HepG2 (cell line): ENCODE measurements around the gene EZH2. TPM values are rescaled to one million over a fixed set of nuclear protein-coding genes. Genes with fewer than 3 reads are reported as not detected.
A peak's percentile ranks its signal among the peaks of the same experiment; 100 is the strongest.

Experiments used
- ATAC-seq: fragments of 200-7000 bp; cut with Tn5 transposase; 3 replicates; pipeline ENCODE4 v1.9.1; 2020; ENCODE audit warnings: mild to moderate bottlenecking, moderate library complexity
- BruUV-seq: library from RNA; stranded (reverse); fragments of 400-500 nt; replicated peaks from 2 replicates; lab custom pipeline; 2021; lab: Mats Ljungman, UMichigan
- CTCF ChIA-PET: fragments of 300-600 bp; formaldehyde crosslinking; extraction: SDS; loops from one replicate; lab custom pipeline; 2021; ENCODE audit warnings: low total read pairs, inconsistent platforms, low intra/inter-chr PET ratio; lab: Yijun Ruan, JAX
- POLR2A ChIA-PET: fragments of 350-600 bp; sonication (Branson Sonifier 250); formaldehyde crosslinking; loops from one replicate; lab custom pipeline; 2020; ENCODE audit warnings: antibody characterized with exemption, inconsistent platforms; lab: Yijun Ruan, JAX
- DNase-seq: peaks from one replicate; pipeline ENCODE4 v3.0.0-alpha.2; 2015; ENCODE audit warnings: low spot score
- FAIRE-seq: peaks from 3 replicates; lab custom pipeline; 2011; peaks lifted over from hg19 to GRCh38; lab: Jason Lieb, UNC
- H2AFZ ChIP-seq: one replicate; pipeline ENCODE4 v1.6.1; 2011; ENCODE audit warnings: low read length, inconsistent platforms
- H3K27ac ChIP-seq: fragments of 300-600 bp; 3 replicates; pipeline ENCODE4 v1.8.0; 2011; ENCODE audit warnings: mixed run types, mild to moderate bottlenecking, mixed read lengths, low read length, inconsistent platforms; ENCODE audit not compliant: insufficient read depth; ENCODE audit errors: extremely low read length
- H3K27me3 ChIP-seq, 2 experiments: fragments of 200-600 bp in 1 of 2; 2 replicates in 1 of 2; 3 replicates in 1 of 2; pipeline versions ENCODE4 v1.6.0 to v1.8.0; 2011; ENCODE audit warnings: low read length in 2 of 2, mild to moderate bottlenecking in 2 of 2, moderate library complexity in 2 of 2, inconsistent platforms in 1 of 2; ENCODE audit not compliant: insufficient read depth in 2 of 2, control insufficient read depth in 1 of 2
- H3K36me3 ChIP-seq, 2 experiments: fragments of 200-600 bp in 1 of 2; replicated peaks in 1 of 2; 2 replicates in 1 of 2; 3 replicates in 1 of 2; pipeline versions ENCODE4 v1.5.1 to v1.8.0; 2011; ENCODE audit warnings: low read length in 2 of 2, inconsistent platforms in 1 of 2; ENCODE audit not compliant: insufficient read depth in 2 of 2, control insufficient read depth in 1 of 2
- H3K4me1 ChIP-seq: 2 replicates; pipeline ENCODE4 v1.5.1; 2012; ENCODE audit warnings: low read length, inconsistent platforms; ENCODE audit not compliant: insufficient read depth
- H3K4me2 ChIP-seq: 2 replicates; pipeline ENCODE4 v1.6.0; 2011; ENCODE audit warnings: low read depth, low read length, inconsistent platforms
- H3K4me3 ChIP-seq, 3 experiments: fragments of 200-600 bp in 1 of 3; sonication (generic), shearing (Covaris generic) in 1 of 3; replicated peaks in 1 of 3; 2 replicates each; pipeline ENCODE4 v1.5.1; 2011 to 2016; ENCODE audit warnings: low read length in 3 of 3, inconsistent platforms in 2 of 3, low read depth in 2 of 3, mild to moderate bottlenecking in 2 of 3, control low read depth in 1 of 3, mixed read lengths in 1 of 3; ENCODE audit not compliant: insufficient read depth in 1 of 3
- H3K79me2 ChIP-seq: one replicate; pipeline ENCODE4 v1.6.1; 2011; ENCODE audit warnings: low read length, inconsistent platforms; ENCODE audit not compliant: insufficient read depth
- H3K9ac ChIP-seq: 2 replicates; pipeline ENCODE4 v1.6.0; 2011; ENCODE audit warnings: mild to moderate bottlenecking, low read depth, low read length, inconsistent platforms; ENCODE audit not compliant: insufficient read depth
- H3K9me3 ChIP-seq: 2 replicates; pipeline ENCODE4 v1.5.1; 2012; ENCODE audit warnings: mild to moderate bottlenecking, low read length
- H4K20me1 ChIP-seq: 2 replicates; pipeline ENCODE4 v1.6.0; 2011; ENCODE audit warnings: inconsistent platforms, mild to moderate bottlenecking, low read length, moderate library complexity; ENCODE audit not compliant: insufficient read depth
- ASH2L ChIP-seq: fragments of 300-600, 200-600 bp; sonication (generic); IDR thresholded peaks from 2 replicates; pipeline ENCODE4 v1.7.0; 2017; ENCODE audit warnings: low read depth, mild to moderate bottlenecking, moderate library complexity, mixed read lengths, low read length; ENCODE audit not compliant: insufficient read length
- IRX3 ChIP-seq: sonication (generic); formaldehyde crosslinking; IDR thresholded peaks from 2 replicates; pipeline ENCODE4 v1.8.1; 2023; ENCODE audit warnings: mild to moderate bottlenecking, low read depth, missing genetic modification reagents, borderline replicate concordance
- ISL2 ChIP-seq: sonication (generic); formaldehyde crosslinking; IDR thresholded peaks from 2 replicates; pipeline ENCODE4 v1.5.0; 2020; ENCODE audit warnings: missing genetic modification reagents
- KLF6 ChIP-seq: IDR thresholded peaks from 2 replicates; pipeline ENCODE4 v1.8.0; 2016; ENCODE audit warnings: missing biosample characterization, missing genetic modification reagents
- MEIS2 ChIP-seq: sonication (generic); formaldehyde crosslinking; IDR thresholded peaks from 2 replicates; pipeline ENCODE4 v1.9.0; 2021; ENCODE audit warnings: mild to moderate bottlenecking, missing genetic modification reagents
- NFATC3 ChIP-seq: sonication (generic); formaldehyde crosslinking; IDR thresholded peaks from 2 replicates; pipeline ENCODE4 v1.5.1; 2020; ENCODE audit warnings: mild to moderate bottlenecking, missing genetic modification reagents
- RBM22 ChIP-seq: fragments of 200-400 bp; formaldehyde crosslinking; optimal IDR thresholded peaks from 2 replicates; pipeline ENCODE3; 2017; ENCODE audit warnings: mild to moderate bottlenecking, low read length, moderate library complexity
- SIX4 ChIP-seq: sonication (generic); formaldehyde crosslinking; IDR thresholded peaks from 2 replicates; pipeline ENCODE4 v1.4.0; 2020; ENCODE audit warnings: missing genetic modification reagents
- SSRP1 ChIP-seq: IDR thresholded peaks from 2 replicates; pipeline ENCODE4 v1.6.1; 2016; ENCODE audit warnings: control low read depth
- YEATS2 ChIP-seq: sonication (generic); formaldehyde crosslinking; IDR thresholded peaks from 2 replicates; pipeline ENCODE4 v1.4.0; 2020; ENCODE audit warnings: missing genetic modification reagents, borderline replicate concordance
- ZNF350 ChIP-seq: sonication (generic); formaldehyde crosslinking; IDR thresholded peaks from 2 replicates; pipeline ENCODE4 v1.4.0; 2020; ENCODE audit warnings: mild to moderate bottlenecking, low read depth, missing genetic modification reagents, borderline replicate concordance
- ZNF670 ChIP-seq: sonication (generic); formaldehyde crosslinking; IDR thresholded peaks from 2 replicates; pipeline ENCODE4 v1.8.0; 2022; ENCODE audit warnings: mild to moderate bottlenecking, missing genetic modification reagents, borderline replicate concordance
- ZNF788 ChIP-seq: sonication (generic); formaldehyde crosslinking; IDR thresholded peaks from 2 replicates; pipeline ENCODE4 v1.5.0; 2020; ENCODE audit warnings: mild to moderate bottlenecking, missing genetic modification reagents, borderline replicate concordance
- WGBS: methylation state at CpG from one replicate; pipeline ENCODE4 v1.1.6; 2017; ENCODE audit warnings: low lambda C conversion rate; 5-methylcytosine and 5-hydroxymethylcytosine counted together
- in situ Hi-C: cut with HindIII; loops from 2 replicates; pipeline ENCODE4 v1.10.0; 2017; ENCODE audit warnings: low pct_unique_long_range_greater_than_20kb; ENCODE audit not compliant: extremely low pct_ligation_motif_present
- intact Hi-C: fragments of 100-400 bp; cut with micrococcal nuclease; formaldehyde crosslinking; loops from one replicate; pipeline ENCODE4 v1.10.0; 2022; ENCODE audit not compliant: unreplicated experiment
- polyA plus RNA-seq, 8 experiments: library from polyadenylated mRNA; depleted of rRNA in 3 of 8; stranded (reverse) in 7 of 8; unstranded in 1 of 8; fragments of >200 nt; fragmentation: Illumina TruSeq in 4 of 8; extraction: Trizol in 4 of 8; gene quantifications; 2 replicates each; pipeline versions ENCODE4 v1.2.1 to v1.2.3, GENCODE V29; 2011 to 2016; ENCODE audit warnings: low read depth in 4 of 8, missing spikeins in 1 of 8, mixed read lengths in 1 of 8; ENCODE audit not compliant: insufficient read depth in 1 of 8
- total RNA-seq, 5 experiments: library from RNA; depleted of rRNA; stranded (reverse); fragments of >200 nt; fragmentation: Illumina TruSeq; extraction: Trizol; gene quantifications; 2 replicates each; pipeline ENCODE4 v1.2.3, GENCODE V29; 2016; ENCODE audit warnings: low read depth in 1 of 5
- TF ChIP-seq, protein P1 (sequence below): IDR thresholded peaks from 2 replicates; pipeline ENCODE4 v1.6.1; 2016; ENCODE audit warnings: low read depth, missing genetic modification reagents, missing compliant biosample characterization
- TF ChIP-seq, protein P2 (sequence below): sonication (generic); formaldehyde crosslinking; IDR thresholded peaks from 2 replicates; pipeline ENCODE4 v1.5.0; 2020; ENCODE audit warnings: missing genetic modification reagents

The EZH2 gene
- total and polyA plus RNA-seq, 2 of the 13 experiments (the other 11 are each of a cell fraction or from before 2014, with no cell fraction given): 26.0 to 34.3 TPM

DNA sequence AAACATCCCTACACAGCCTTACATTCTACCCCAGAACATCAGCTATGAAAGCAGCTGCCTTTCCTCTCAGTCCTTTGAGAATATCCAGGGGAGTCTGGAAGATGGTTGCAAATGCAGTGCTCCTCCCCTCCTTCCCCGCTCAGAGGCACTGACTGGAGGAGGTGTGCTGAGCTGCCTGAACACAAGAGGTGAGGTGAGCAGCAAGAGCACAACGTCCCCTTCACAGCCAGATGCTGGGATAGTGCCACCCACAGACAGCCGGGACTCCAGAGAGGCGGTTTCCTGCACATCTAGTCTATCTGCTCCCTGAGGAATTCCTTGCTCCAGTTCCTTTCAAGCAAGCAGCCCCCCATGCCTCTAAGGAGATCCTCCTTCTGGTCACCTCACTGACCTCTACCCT, 74.2 kb downstream of the EZH2 start:
- in situ Hi-C loops: no loop called here
- peaks cover 14 to 67% of the 10 kb centered on the region in 2 experiments for H3K36me3 ChIP-seq
- POLR2A ChIA-PET: no interaction called here

DNA sequence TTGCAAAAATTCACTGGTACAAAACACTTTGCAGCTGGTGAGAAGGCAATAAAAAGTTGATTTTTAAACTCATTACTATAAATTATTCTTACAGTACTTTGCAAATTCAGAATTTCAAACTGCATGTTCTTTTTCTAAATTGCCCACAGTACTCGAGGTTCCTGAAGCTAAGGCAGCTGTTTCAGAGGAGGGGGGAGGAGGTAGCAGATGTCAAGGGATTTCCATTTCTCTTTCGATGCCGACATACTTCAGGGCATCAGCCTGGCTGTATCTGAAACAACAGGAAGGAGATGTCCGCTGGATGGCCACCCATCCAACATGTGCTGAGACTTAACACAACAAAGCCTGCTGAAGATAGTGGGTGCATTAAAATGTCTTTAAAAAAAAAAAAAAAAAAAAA, 76.7 kb downstream of the EZH2 start:
- Histone ChIP-seq H3K4me2 (no peak overlapping the region), H3K27ac (no peak overlapping the region), H3K36me3 (peaks cover 12 to 43% of the 10 kb centered on the region in 2 experiments), H3K27me3 (no peaks in the 10 kb centered on the region), H3K4me1 (no peaks in the 10 kb centered on the region), H3K4me3 (no peak overlapping the region), H4K20me1 (no peaks in the 10 kb centered on the region), H3K79me2 (no peaks in the 10 kb centered on the region), H3K9ac (no peak overlapping the region), H3K9me3 (no peaks in the 10 kb centered on the region), H2AFZ (no peak overlapping the region)
- FAIRE-seq (no peak), ATAC-seq (no peak), DNase-seq (no peak)
- ChIA-PET CTCF (no interaction called here), POLR2A (no interaction called here)
- no TSS peak for BruUV-seq
- in situ Hi-C loops (no loop called here), intact Hi-C loops (no loop called here)
- WGBS: 99% methylated on average over 4 of the region's 4 CpGs
- TF ChIP-seq ZNF670 (CRISPR knock-in tag) (no peak), SIX4 (CRISPR knock-in tag) (no peak), KLF6 (CRISPR knock-in tag) (no peak), MEIS2 (CRISPR knock-in tag) (no peak), ZNF350 (CRISPR knock-in tag) (no peak), YEATS2 (CRISPR knock-in tag) (no peak), SSRP1 (CRISPR knock-in tag) (no peak), ISL2 (CRISPR knock-in tag) (no peak), IRX3 (CRISPR knock-in tag) (no peak), NFATC3 (CRISPR knock-in tag) (no peak), ASH2L (no peak)
- TF ChIP-seq, protein P1, sequence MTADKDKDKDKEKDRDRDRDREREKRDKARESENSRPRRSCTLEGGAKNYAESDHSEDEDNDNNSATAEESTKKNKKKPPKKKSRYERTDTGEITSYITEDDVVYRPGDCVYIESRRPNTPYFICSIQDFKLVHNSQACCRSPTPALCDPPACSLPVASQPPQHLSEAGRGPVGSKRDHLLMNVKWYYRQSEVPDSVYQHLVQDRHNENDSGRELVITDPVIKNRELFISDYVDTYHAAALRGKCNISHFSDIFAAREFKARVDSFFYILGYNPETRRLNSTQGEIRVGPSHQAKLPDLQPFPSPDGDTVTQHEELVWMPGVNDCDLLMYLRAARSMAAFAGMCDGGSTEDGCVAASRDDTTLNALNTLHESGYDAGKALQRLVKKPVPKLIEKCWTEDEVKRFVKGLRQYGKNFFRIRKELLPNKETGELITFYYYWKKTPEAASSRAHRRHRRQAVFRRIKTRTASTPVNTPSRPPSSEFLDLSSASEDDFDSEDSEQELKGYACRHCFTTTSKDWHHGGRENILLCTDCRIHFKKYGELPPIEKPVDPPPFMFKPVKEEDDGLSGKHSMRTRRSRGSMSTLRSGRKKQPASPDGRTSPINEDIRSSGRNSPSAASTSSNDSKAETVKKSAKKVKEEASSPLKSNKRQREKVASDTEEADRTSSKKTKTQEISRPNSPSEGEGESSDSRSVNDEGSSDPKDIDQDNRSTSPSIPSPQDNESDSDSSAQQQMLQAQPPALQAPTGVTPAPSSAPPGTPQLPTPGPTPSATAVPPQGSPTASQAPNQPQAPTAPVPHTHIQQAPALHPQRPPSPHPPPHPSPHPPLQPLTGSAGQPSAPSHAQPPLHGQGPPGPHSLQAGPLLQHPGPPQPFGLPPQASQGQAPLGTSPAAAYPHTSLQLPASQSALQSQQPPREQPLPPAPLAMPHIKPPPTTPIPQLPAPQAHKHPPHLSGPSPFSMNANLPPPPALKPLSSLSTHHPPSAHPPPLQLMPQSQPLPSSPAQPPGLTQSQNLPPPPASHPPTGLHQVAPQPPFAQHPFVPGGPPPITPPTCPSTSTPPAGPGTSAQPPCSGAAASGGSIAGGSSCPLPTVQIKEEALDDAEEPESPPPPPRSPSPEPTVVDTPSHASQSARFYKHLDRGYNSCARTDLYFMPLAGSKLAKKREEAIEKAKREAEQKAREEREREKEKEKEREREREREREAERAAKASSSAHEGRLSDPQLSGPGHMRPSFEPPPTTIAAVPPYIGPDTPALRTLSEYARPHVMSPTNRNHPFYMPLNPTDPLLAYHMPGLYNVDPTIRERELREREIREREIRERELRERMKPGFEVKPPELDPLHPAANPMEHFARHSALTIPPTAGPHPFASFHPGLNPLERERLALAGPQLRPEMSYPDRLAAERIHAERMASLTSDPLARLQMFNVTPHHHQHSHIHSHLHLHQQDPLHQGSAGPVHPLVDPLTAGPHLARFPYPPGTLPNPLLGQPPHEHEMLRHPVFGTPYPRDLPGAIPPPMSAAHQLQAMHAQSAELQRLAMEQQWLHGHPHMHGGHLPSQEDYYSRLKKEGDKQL: no peak
- TF ChIP-seq, protein P2, sequence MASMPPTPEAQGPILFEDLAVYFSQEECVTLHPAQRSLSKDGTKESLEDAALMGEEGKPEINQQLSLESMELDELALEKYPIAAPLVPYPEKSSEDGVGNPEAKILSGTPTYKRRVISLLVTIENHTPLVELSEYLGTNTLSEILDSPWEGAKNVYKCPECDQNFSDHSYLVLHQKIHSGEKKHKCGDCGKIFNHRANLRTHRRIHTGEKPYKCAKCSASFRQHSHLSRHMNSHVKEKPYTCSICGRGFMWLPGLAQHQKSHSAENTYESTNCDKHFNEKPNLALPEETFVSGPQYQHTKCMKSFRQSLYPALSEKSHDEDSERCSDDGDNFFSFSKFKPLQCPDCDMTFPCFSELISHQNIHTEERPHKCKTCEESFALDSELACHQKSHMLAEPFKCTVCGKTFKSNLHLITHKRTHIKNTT (CRISPR knock-in tag): no peak

More for the DNA sequence above, 74.2 kb downstream of the EZH2 start:
- Histone ChIP-seq H3K4me2 (no peak overlapping the region), H3K27me3 (no peaks in the 10 kb centered on the region), H3K4me1 (no peaks in the 10 kb centered on the region), H3K9me3 (no peaks in the 10 kb centered on the region), H3K79me2 (no peaks in the 10 kb centered on the region), H3K27ac (no peak overlapping the region), H3K9ac (no peak overlapping the region), H2AFZ (no peak overlapping the region), H3K4me3 (no peak overlapping the region), H4K20me1 (no peaks in the 10 kb centered on the region)
- ATAC-seq: no peak
- CTCF ChIA-PET: no interaction called here
- no TSS peak for BruUV-seq
- intact Hi-C loops: no loop called here
- no peak for DNase-seq
- WGBS: 100% methylated on average over 4 of the region's 4 CpGs
- TF ChIP-seq RBM22 (peak; percentile 73), ZNF788 (CRISPR knock-in tag) (no peak)
- no peak for FAIRE-seq
